HEK293 (cell line): ENCODE results near the gene CRYZL1.

ENCODE experiments used
- CTCF ChIA-PET: fragments of 350-600 bp; formaldehyde crosslinking; extraction: SDS; loops from one replicate; lab custom pipeline; 2021; ENCODE audit warnings: antibody characterized with exemption; lab: Yijun Ruan, JAX
- POLR2A ChIA-PET: fragments of 300-600 bp; formaldehyde crosslinking; extraction: SDS; loops from one replicate; lab custom pipeline; 2020; ENCODE audit warnings: antibody characterized with exemption, inconsistent platforms; lab: Yijun Ruan, JAX
- H3K27ac ChIP-seq: fragments of 200-500 bp; sonication (Bioruptor generic); 2 replicates; pipeline ENCODE4 v1.5.1; 2014; ENCODE audit warnings: low read depth, low read length, control low read depth, inconsistent platforms; ENCODE audit errors: extremely low read depth
- H3K36me3 ChIP-seq, 2 experiments: fragments of 200-500 bp in 1 of 2; sonication (Bioruptor generic) in 1 of 2; 1 replicate in 1 of 2; 2 replicates in 1 of 2; pipeline ENCODE4 v1.5.1; 2014 to 2017; ENCODE audit warnings: inconsistent platforms in 2 of 2, low read length in 2 of 2; ENCODE audit not compliant: control insufficient read depth in 2 of 2, insufficient read depth in 1 of 2
- H3K4me1 ChIP-seq: fragments of 200-500 bp; sonication (Bioruptor generic); 2 replicates; pipeline ENCODE4 v1.5.1; 2014; ENCODE audit warnings: mild to moderate bottlenecking, low read length, inconsistent platforms; ENCODE audit not compliant: control insufficient read depth, insufficient read depth
- H3K4me3 ChIP-seq: 2 replicates; pipeline ENCODE4 v1.5.1; 2011; ENCODE audit warnings: low read depth, mild to moderate bottlenecking, control low read depth, low read length, moderate library complexity
- H3K9me3 ChIP-seq: fragments of 200-500 bp; sonication (Bioruptor generic); 2 replicates; pipeline ENCODE4 v1.5.1; 2014; ENCODE audit warnings: low read depth, low read length, inconsistent platforms; ENCODE audit not compliant: control insufficient read depth, insufficient read depth
- EGR2 ChIP-seq: fragments of 450-650 bp; formaldehyde crosslinking; IDR thresholded peaks from 2 replicates; pipeline ENCODE4 v1.5.1; 2016; ENCODE audit warnings: low read depth, missing biosample characterization, missing genetic modification characterization
- HOXC10 ChIP-seq: sonication (generic); formaldehyde crosslinking; IDR thresholded peaks from 2 replicates; pipeline ENCODE4 v1.8.1; 2023; ENCODE audit warnings: mild to moderate bottlenecking, missing genetic modification reagents
- KLF1 ChIP-seq: fragments of 450-650 bp; formaldehyde crosslinking; IDR thresholded peaks from 2 replicates; pipeline ENCODE4 v1.5.1; 2016; ENCODE audit warnings: missing biosample characterization, missing genetic modification characterization
- KLF7 ChIP-seq: fragments of 450-650 bp; formaldehyde crosslinking; IDR thresholded peaks from 2 replicates; pipeline ENCODE4 v1.5.1; 2016; ENCODE audit warnings: missing biosample characterization, missing genetic modification characterization, borderline replicate concordance
- KLF8 ChIP-seq: fragments of 450-650 bp; formaldehyde crosslinking; IDR thresholded peaks from 2 replicates; pipeline ENCODE4 v1.5.1; 2016; ENCODE audit warnings: missing biosample characterization, missing genetic modification characterization
- MEIS1 ChIP-seq: sonication (generic); formaldehyde crosslinking; IDR thresholded peaks from 2 replicates; pipeline ENCODE4 v1.8.1; 2022; ENCODE audit warnings: missing genetic modification reagents, mild to moderate bottlenecking, borderline replicate concordance
- MZF1 ChIP-seq: fragments of 450-650 bp; formaldehyde crosslinking; IDR thresholded peaks from 2 replicates; pipeline ENCODE4 v1.5.1; 2017; ENCODE audit warnings: missing biosample characterization, missing genetic modification characterization, borderline replicate concordance
- SCRT1 ChIP-seq: fragments of 450-650 bp; formaldehyde crosslinking; IDR thresholded peaks from 2 replicates; pipeline ENCODE4 v1.5.1; 2016; ENCODE audit warnings: missing biosample characterization, missing genetic modification characterization, borderline replicate concordance
- WT1 ChIP-seq: fragments of 450-650 bp; formaldehyde crosslinking; IDR thresholded peaks from 2 replicates; pipeline ENCODE4 v1.5.1; 2016; ENCODE audit warnings: missing biosample characterization, missing genetic modification characterization
- ZBTB17 ChIP-seq: fragments of 450-650 bp; formaldehyde crosslinking; IDR thresholded peaks from 2 replicates; pipeline ENCODE4 v1.5.1; 2016; ENCODE audit warnings: missing biosample characterization, missing genetic modification characterization
- ZEB2 ChIP-seq: fragments of 450-650 bp; formaldehyde crosslinking; IDR thresholded peaks from 2 replicates; pipeline ENCODE4 v1.5.1; 2016; ENCODE audit warnings: missing biosample characterization, missing genetic modification characterization
- ZNF138 ChIP-seq: fragments of 450-650 bp; formaldehyde crosslinking; IDR thresholded peaks from 2 replicates; pipeline ENCODE4 v1.5.1; 2016; ENCODE audit warnings: missing biosample characterization, missing genetic modification characterization, borderline replicate concordance
- ZNF169 ChIP-seq: fragments of 450-650 bp; formaldehyde crosslinking; IDR thresholded peaks from 2 replicates; pipeline ENCODE4 v1.5.1; 2016; ENCODE audit warnings: missing biosample characterization, missing genetic modification characterization
- ZNF19 ChIP-seq: fragments of 450-650 bp; formaldehyde crosslinking; IDR thresholded peaks from 2 replicates; pipeline ENCODE4; 2016; ENCODE audit warnings: missing biosample characterization, missing genetic modification characterization, low read depth
- ZNF366 ChIP-seq: fragments of 450-650 bp; formaldehyde crosslinking; conservative IDR thresholded peaks from 2 replicates; pipeline ENCODE4 v1.5.1; 2016; ENCODE audit warnings: missing biosample characterization, missing genetic modification characterization
- ZNF391 ChIP-seq: fragments of 450-650 bp; formaldehyde crosslinking; IDR thresholded peaks from 2 replicates; pipeline ENCODE4 v1.5.1; 2016; ENCODE audit warnings: low read depth, missing biosample characterization, missing genetic modification characterization, borderline replicate concordance
- ZNF544 ChIP-seq: fragments of 450-650 bp; formaldehyde crosslinking; IDR thresholded peaks from 2 replicates; pipeline ENCODE4 v1.5.0; 2017; ENCODE audit warnings: missing biosample characterization, missing genetic modification characterization
- ZNF549 ChIP-seq: fragments of 450-650 bp; IDR thresholded peaks from 2 replicates; pipeline ENCODE4 v1.5.1; 2018; ENCODE audit warnings: missing biosample characterization, missing genetic modification characterization, mild to moderate bottlenecking, inconsistent platforms, moderate library complexity
- ZNF571 ChIP-seq: fragments of 450-650 bp; formaldehyde crosslinking; IDR thresholded peaks from 2 replicates; pipeline ENCODE4 v1.5.0; 2017; ENCODE audit warnings: missing biosample characterization, missing genetic modification characterization
- ZNF596 ChIP-seq: fragments of 450-650 bp; IDR thresholded peaks from 2 replicates; pipeline ENCODE4 v1.5.0; 2018; ENCODE audit warnings: missing biosample characterization, mild to moderate bottlenecking, missing genetic modification characterization, moderate library complexity
- ZNF621 ChIP-seq: fragments of 450-650 bp; formaldehyde crosslinking; IDR thresholded peaks from 2 replicates; pipeline ENCODE4 v1.5.1; 2017; ENCODE audit warnings: missing biosample characterization, missing genetic modification characterization
- ZNF785 ChIP-seq: fragments of 450-650 bp; formaldehyde crosslinking; IDR thresholded peaks from 2 replicates; pipeline ENCODE4 v1.5.1; 2016; ENCODE audit warnings: missing biosample characterization, missing genetic modification characterization
- TF ChIP-seq, protein P1 (sequence below): fragments of 450-650 bp; formaldehyde crosslinking; IDR thresholded peaks from 2 replicates; pipeline ENCODE4 v1.5.1; 2016; ENCODE audit warnings: missing biosample characterization, missing genetic modification characterization, low read depth
- TF ChIP-seq, protein P2 (sequence below): fragments of 450-650 bp; formaldehyde crosslinking; IDR thresholded peaks from 2 replicates; pipeline ENCODE4 v1.5.1; 2016; ENCODE audit warnings: missing biosample characterization, missing genetic modification characterization
- TF ChIP-seq, protein P3 (sequence below): fragments of 450-650 bp; formaldehyde crosslinking; IDR thresholded peaks from 2 replicates; pipeline ENCODE4 v1.5.1; 2016; ENCODE audit warnings: missing biosample characterization, missing genetic modification characterization
- TF ChIP-seq, protein P4 (sequence below): fragments of 450-650 bp; formaldehyde crosslinking; IDR thresholded peaks from 2 replicates; pipeline ENCODE4 v1.5.1; 2016; ENCODE audit warnings: missing biosample characterization, missing genetic modification characterization
- TF ChIP-seq, protein P5 (sequence below): fragments of 450-650 bp; formaldehyde crosslinking; IDR thresholded peaks from 2 replicates; pipeline ENCODE4; 2016; ENCODE audit warnings: missing biosample characterization, missing genetic modification characterization
- TF ChIP-seq, protein P6 (sequence below): fragments of 450-650 bp; formaldehyde crosslinking; IDR thresholded peaks from 2 replicates; pipeline ENCODE4 v1.5.1; 2017; ENCODE audit warnings: missing biosample characterization, missing genetic modification characterization

CRYZL1 gene

DNA sequence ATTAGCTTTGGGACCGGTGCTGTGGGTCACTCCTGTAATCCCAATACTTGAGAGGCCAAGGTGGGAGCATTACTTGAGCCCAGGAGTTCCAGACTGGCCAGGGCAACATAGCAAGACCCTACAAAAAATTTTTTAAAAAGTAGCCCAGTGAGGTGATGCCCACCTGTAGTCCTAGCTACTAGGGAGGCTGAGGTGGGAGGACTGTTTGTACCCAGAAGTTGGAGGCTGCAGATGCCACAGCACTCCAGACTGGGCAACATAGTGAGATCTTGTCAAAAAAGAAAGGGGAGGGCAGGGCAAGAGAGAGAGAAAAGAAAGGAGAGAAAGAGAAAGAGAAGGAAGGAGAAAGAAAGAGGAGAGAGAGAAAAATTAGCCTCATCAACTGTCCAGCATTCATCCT lies 7.0 kb upstream of the CRYZL1 start (continued):
- no peak for TF ChIP-seq ZNF571 (tag by site-specific recombination)
- TF ChIP-seq, protein P1, sequence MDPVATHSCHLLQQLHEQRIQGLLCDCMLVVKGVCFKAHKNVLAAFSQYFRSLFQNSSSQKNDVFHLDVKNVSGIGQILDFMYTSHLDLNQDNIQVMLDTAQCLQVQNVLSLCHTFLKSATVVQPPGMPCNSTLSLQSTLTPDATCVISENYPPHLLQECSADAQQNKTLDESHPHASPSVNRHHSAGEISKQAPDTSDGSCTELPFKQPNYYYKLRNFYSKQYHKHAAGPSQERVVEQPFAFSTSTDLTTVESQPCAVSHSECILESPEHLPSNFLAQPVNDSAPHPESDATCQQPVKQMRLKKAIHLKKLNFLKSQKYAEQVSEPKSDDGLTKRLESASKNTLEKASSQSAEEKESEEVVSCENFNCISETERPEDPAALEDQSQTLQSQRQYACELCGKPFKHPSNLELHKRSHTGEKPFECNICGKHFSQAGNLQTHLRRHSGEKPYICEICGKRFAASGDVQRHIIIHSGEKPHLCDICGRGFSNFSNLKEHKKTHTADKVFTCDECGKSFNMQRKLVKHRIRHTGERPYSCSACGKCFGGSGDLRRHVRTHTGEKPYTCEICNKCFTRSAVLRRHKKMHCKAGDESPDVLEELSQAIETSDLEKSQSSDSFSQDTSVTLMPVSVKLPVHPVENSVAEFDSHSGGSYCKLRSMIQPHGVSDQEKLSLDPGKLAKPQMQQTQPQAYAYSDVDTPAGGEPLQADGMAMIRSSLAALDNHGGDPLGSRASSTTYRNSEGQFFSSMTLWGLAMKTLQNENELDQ (tag by site-specific recombination), result no peak
- TF ChIP-seq ZNF391 (tag by site-specific recombination), result no peak
- no peak for TF ChIP-seq MZF1 (tag by site-specific recombination)

DNA sequence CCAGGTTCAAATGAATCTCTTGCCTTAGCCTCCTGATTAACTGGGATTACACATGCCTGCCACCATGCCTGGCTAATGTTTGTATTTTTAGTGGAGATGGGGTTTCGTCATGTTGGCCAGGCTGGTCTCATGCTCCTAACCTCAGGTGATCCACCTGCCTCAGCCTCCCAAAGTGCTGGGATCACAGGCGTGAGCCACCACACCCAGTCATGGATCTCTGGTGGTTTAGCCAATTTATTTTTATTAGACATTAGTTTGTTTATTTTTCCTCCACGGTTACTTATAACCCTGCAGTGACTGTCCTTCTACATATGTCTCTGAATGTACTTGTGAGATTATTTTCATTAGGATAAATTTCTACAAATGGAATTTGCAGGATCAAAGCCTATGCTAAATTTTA lies 6.0 kb upstream of the CRYZL1 start:
- ChIA-PET POLR2A (no interaction called here), CTCF (no interaction called here)
- peaks cover 32% of the 10 kb centered on the region for H3K4me1 ChIP-seq
- no peaks in the 10 kb centered on the region for H3K9me3 ChIP-seq
- H3K36me3 ChIP-seq, result no peaks in the 10 kb centered on the region
- no peak overlapping the region for H3K4me3 ChIP-seq
- H3K27ac ChIP-seq, result no peak overlapping the region
- no peak for TF ChIP-seq ZNF621 (tag by site-specific recombination)
- no peak for TF ChIP-seq ZNF596 (tag by site-specific recombination)
- TF ChIP-seq KLF1 (tag by site-specific recombination), result peak; percentile 69; the same call in 1 of the 2 replicates
- TF ChIP-seq ZNF19 (tag by site-specific recombination), result no peak
- no peak for TF ChIP-seq SCRT1 (tag by site-specific recombination)
- no peak for TF ChIP-seq ZNF138
- TF ChIP-seq WT1 (tag by site-specific recombination), result no peak
- TF ChIP-seq KLF8 (tag by site-specific recombination), result no peak
- TF ChIP-seq ZEB2 (tag by site-specific recombination), result peak; percentile 52; the same call in 1 of the 2 replicates
- TF ChIP-seq, protein P2, sequence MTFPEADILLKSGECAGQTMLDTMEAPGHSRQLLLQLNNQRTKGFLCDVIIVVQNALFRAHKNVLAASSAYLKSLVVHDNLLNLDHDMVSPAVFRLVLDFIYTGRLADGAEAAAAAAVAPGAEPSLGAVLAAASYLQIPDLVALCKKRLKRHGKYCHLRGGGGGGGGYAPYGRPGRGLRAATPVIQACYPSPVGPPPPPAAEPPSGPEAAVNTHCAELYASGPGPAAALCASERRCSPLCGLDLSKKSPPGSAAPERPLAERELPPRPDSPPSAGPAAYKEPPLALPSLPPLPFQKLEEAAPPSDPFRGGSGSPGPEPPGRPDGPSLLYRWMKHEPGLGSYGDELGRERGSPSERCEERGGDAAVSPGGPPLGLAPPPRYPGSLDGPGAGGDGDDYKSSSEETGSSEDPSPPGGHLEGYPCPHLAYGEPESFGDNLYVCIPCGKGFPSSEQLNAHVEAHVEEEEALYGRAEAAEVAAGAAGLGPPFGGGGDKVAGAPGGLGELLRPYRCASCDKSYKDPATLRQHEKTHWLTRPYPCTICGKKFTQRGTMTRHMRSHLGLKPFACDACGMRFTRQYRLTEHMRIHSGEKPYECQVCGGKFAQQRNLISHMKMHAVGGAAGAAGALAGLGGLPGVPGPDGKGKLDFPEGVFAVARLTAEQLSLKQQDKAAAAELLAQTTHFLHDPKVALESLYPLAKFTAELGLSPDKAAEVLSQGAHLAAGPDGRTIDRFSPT, result no peak
- no peak for TF ChIP-seq ZNF366
- no peak for TF ChIP-seq ZNF785 (tag by site-specific recombination)
- no peak for TF ChIP-seq HOXC10 (CRISPR knock-in tag)
- TF ChIP-seq ZNF549 (tag by site-specific recombination), result no peak
- TF ChIP-seq, protein P3, sequence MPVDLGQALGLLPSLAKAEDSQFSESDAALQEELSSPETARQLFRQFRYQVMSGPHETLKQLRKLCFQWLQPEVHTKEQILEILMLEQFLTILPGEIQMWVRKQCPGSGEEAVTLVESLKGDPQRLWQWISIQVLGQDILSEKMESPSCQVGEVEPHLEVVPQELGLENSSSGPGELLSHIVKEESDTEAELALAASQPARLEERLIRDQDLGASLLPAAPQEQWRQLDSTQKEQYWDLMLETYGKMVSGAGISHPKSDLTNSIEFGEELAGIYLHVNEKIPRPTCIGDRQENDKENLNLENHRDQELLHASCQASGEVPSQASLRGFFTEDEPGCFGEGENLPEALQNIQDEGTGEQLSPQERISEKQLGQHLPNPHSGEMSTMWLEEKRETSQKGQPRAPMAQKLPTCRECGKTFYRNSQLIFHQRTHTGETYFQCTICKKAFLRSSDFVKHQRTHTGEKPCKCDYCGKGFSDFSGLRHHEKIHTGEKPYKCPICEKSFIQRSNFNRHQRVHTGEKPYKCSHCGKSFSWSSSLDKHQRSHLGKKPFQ (tag by site-specific recombination), result no peak
- TF ChIP-seq KLF7, result no peak
- TF ChIP-seq, protein P4, sequence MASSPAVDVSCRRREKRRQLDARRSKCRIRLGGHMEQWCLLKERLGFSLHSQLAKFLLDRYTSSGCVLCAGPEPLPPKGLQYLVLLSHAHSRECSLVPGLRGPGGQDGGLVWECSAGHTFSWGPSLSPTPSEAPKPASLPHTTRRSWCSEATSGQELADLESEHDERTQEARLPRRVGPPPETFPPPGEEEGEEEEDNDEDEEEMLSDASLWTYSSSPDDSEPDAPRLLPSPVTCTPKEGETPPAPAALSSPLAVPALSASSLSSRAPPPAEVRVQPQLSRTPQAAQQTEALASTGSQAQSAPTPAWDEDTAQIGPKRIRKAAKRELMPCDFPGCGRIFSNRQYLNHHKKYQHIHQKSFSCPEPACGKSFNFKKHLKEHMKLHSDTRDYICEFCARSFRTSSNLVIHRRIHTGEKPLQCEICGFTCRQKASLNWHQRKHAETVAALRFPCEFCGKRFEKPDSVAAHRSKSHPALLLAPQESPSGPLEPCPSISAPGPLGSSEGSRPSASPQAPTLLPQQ (tag by site-specific recombination), result no peak
- TF ChIP-seq, protein P5, sequence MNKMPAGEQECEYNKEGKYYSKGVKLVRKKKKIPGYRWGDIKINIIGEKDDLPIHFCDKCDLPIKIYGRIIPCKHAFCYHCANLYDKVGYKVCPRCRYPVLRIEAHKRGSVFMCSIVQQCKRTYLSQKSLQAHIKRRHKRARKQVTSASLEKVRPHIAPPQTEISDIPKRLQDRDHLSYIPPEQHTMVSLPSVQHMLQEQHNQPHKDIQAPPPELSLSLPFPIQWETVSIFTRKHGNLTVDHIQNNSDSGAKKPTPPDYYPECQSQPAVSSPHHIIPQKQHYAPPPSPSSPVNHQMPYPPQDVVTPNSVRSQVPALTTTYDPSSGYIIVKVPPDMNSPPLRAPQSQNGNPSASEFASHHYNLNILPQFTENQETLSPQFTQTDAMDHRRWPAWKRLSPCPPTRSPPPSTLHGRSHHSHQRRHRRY, result no peak
- TF ChIP-seq ZNF169 (tag by site-specific recombination), result no peak
- TF ChIP-seq EGR2 (tag by site-specific recombination), result no peak
- no peak for TF ChIP-seq ZNF544 (tag by site-specific recombination)
- TF ChIP-seq ZBTB17, result 0 out of 2 replicates have a peak, but pooled peaks have one; percentile 35
- no peak for TF ChIP-seq MEIS1
- TF ChIP-seq, protein P6, sequence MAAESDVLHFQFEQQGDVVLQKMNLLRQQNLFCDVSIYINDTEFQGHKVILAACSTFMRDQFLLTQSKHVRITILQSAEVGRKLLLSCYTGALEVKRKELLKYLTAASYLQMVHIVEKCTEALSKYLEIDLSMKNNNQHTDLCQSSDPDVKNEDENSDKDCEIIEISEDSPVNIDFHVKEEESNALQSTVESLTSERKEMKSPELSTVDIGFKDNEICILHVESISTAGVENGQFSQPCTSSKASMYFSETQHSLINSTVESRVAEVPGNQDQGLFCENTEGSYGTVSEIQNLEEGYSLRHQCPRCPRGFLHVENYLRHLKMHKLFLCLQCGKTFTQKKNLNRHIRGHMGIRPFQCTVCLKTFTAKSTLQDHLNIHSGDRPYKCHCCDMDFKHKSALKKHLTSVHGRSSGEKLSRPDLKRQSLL, result no peak
